ENCODE data around the gene CEP295NL.
"Not testable (repeated sequence)": the region's sequence is repeated elsewhere in the genome, so short reads cannot be mapped to it uniquely, and the experiment has no call there.

The CEP295NL gene, protein sequence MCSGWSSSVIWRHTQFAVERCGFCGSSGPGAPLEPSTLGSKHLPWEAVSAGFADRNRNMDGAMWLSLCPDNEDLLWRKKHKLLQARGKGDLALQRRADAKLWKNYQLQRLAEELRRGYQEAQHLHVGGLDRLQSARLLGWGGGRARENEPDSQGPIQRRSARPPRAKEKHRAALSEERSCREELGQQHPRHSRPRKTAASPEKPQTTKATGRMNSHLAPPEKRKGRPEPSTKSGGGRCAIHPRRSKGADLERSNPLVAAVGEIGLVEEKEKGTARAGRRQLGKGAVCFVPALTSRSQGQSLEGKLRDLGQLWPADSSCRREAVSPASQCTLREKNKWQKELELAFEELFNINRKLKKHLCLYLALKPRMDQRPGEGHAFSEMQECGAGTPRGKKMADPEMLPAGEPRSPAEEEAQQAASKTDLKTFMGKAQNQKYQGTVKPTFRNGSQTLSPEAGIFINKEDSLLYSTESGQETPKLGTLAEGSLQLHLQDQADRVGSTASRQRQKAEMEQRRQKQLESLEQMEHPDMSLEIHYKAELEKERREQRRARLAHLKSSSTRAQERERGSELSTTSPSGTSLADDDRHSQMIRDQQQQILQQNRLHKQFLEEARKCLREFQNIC

DNA sequence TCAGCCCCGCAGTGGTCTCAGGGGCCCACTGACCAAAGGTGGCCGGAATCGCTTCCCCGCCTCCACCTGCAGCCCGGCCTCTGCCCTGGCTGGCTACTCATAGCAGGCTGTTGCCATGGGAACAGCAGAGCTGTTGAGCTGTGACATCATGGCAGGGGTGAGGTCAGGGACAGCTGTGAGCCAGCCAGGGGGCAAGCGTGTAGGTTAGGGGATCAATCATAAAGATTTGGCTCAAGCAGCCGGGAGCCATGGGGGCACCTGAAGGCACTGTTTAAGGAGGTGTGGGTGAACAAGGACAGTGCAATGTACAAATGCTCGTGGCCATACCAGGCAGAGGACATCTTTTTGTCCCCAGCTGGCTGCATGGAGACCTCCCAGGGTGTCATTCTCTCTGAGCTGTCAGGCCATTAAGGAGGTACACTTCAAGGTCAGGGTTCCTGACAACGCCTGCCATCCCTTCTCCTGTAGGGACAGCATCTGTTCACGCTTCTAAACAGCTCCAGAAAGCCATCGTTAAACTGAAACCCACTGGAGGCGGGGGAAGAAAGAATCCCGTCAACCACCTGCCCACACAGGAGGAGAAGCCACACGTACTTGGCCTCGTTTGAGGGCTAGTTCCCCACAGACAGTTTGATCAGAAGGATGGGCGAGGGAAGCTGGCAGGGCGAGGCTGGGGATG lies at the start of gene CEP295NL:
Gene CEP295NL, minus strand, starts transcription at position 101 of the 679 bp plus-strand sequence. CDS start 1,373 bp downstream, outside the sequence.
- DNase-seq (ENCODE audit: low read depth, low spot score) = no peak

- DNase-seq (ENCODE audit: low read depth, low spot score) = no peak
Observed at GRCh38 chr17:78952706-78953105, 49.7 kb upstream of the CEP295NL start.

GRCh38 chr17:78951967-78952551 lies 49.1 kb upstream of the CEP295NL start:
- DNase-seq (ENCODE audit: low read depth, low spot score) = no peak

DNA sequence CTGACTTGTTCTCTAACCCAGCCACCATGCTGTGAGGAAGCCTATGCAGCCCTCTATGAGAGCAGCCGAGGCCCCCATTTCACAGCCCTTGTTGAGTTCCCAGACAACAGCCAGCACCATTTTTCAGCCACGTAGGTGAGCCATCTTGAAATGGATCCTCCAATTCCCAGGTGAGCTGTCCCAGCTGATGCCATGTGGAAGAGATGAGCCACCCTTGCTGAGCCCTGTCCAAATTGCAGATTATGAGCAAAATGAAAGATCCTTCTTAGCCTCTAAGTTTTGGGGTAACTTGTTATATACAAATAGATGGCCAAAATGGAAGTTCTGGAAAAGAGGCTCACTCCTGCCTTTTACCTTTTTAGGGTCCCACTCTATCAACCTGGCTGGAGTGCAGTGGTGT lies 47.9 kb upstream of the CEP295NL start:
- DNase-seq (ENCODE audit: low read depth, low spot score) = no peak

- no peak for DNase-seq (ENCODE audit: low read depth, low spot score)
Observed at GRCh38 chr17:78947235-78948149, 44.5 kb upstream of the CEP295NL start.

DNA sequence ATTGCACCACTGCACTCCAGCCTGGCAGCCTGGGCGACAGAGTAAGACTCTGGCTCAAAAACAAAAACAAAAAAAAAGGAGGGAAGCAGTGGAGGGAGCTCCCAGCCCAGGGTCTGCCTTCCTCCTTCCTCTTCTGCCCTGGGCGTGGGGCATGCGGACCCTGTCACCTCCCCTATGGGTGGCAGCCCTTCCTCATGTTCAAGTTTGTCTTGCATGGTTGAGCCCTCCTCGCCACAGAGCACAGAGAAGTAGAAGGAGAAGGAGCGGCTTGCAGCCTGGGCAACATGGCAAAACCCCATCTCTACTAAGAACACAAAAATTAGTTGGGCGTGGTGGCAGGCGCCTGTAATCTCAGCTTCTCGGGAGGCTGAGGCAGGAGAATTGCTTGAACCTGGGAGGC lies 43.6 kb upstream of the CEP295NL start:
- DNase-seq (ENCODE audit: low read depth, low spot score) = no peak

DNA sequence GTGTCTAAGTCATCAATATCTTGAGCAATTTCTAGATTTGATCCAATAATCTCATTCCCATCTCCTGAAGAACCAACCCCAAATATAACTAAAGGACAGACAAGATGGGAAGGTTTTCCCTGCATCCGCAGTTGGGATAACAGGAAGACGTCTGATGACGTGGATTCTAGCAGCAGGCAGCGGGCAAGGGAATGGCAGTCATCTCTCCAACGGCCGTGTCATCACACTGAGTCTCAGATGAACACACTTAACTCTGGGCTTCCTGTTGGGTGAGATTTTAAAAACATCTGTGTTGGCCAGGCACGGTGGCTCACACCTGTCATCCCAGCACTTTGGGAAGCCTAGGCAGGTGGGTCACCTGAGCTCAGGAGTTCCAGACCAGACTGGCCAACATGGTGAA lies 43.1 kb upstream of the CEP295NL start:
- no peak for DNase-seq (ENCODE audit: low read depth, low spot score)

GRCh38 chr17:78945455-78945854 lies 42.5 kb upstream of the CEP295NL start:
- DNase-seq (ENCODE audit: low read depth, low spot score) = not testable (repeated sequence)

DNA sequence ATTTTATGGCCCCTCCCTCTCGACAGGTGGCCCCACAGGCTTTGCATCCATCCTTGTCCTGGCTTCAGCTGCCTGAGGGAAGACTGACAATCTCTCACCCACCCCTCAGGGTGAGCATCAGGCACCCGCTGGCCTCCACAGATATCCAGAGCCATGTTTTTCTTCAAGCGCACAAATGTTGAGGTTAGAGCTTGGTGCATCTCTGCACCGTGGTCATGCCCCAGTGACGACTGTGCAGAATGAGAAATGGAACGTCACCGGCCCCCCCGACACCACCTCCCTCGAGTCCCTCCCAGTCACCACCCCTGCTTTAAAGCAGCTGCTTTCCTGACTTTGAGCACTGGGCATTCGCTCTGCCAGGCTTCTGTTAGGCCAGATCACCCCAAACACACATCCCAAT lies 42.0 kb upstream of the CEP295NL start:
- no peak for DNase-seq (ENCODE audit: low read depth, low spot score)

DNA sequence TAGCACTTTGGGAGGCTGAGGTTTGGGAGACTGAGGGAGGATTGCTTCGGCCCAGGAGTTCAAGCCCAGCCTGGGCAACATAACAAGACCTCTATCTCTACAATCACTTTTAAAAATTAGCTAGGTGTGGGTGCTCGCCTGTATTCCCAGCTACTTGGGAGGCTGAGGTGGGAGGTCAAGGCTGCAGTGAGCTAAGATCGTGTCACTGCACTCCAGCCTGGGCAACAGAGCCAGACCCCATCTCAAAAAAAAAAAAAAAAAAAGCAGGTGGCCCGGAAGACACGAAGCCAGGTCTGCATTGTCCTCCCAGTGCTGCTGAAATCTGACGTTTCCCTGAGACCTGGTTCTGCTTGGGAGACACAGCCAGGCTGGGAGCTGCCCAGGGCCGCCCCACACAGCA lies 41.0 kb upstream of the CEP295NL start:
- no peak for DNase-seq (ENCODE audit: low read depth, low spot score)

DNA sequence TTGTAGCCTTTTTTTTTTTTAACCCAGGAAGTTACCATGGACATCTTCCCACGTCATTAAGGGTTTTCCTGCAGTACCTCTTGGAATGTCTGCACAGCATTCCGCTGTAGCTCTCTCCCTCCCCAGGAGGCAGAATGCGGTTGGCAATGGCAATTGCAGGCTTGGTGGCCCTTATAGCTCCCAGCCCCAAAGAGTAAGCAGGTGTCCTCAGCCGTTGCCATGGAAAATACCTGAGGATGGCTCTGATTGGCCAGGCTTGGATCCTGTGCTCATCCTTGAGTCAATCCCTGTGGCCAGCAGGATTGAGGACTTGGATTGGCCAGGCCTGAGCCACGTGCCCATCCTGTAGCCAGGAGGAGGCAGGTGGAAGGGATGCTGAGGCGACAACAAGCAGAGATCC lies 37.7 kb upstream of the CEP295NL start:
- DNase-seq (ENCODE audit: low read depth, low spot score) = no peak

DNA sequence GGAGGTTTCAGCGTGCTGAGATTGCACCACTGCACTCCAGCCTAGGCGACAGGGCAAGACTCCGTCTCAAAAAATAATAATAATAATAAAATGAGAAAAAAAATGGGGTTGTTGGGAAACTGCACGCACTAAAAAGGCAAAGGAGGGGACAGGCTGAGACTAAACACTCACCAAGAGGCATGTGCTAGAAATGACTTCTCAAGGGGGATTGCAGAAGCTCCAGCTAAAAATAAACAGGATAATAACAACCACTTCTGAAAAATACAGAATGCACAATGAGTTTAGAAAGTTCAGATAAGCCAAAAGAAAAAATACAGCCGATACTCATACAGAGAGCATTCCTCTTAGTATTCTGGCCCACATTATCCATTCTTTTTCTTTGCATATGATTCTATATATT lies 37.3 kb upstream of the CEP295NL start:
- DNase-seq (ENCODE audit: low read depth, low spot score) = no peak

- no peak for DNase-seq (ENCODE audit: low read depth, low spot score)
Observed at GRCh38 chr17:78939615-78940014, 36.6 kb upstream of the CEP295NL start.

DNA sequence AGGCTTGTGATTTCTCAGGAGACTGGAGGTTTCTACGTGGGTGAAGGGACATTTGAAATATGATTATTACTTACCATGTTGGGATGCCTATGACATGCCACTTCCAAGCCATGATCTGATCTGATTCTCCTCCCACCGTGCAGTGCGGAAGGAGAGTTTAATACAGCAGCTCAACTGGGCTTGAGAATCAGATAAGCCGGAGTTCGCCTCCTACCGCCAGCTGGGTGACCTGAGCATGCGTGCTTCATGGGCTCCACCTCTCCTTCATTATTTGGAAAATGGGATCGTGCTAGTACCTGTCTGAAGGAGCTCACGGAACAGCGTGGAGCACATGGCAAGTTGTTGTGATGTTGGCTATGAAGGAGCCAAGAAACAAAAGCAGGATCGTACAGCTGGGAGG lies 34.6 kb upstream of the CEP295NL start:
- no peak for DNase-seq (ENCODE audit: low read depth, low spot score)

DNA sequence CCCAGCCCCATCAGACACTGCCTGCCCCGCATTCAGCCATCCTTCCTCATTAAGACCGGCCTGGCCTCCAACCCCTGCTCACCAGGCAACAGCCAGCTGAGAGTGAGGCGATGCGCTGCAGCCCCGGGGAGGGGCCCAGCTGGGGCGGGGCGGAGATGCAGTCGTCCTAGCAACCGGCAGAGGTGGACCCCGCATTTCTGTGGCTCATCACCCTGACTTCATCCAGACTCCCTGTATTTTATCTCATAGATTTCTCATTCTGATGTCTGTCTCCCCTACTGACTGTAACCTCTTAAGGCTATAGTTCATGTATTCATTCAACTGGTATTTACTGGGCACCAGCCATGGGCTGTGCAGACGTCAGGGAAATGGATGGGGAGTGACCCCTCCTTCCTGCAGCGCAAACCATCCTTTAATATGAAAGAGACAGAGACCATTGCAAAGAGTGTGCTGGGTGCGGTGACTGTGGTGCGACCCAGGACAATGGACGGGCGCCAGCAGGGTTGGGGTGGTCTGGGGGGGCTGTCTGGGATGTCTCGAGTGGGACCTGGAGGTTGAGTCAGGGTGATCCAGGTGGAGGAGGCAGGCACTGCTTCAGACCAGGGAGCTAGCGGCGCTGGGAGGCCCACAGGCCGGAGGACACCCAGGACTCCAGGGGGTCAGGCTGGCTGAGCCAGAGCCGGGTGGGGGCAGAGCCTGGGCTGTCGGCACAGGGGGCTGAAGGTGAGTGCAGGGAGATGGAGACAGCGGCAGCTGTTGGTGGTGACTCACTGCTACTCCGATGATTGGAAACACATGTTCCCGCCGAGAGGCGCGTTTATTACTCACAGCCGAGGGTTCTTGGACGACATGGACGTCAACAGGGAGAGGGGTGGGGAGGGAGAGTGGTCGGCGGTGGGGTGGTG lies 32.7 kb upstream of the CEP295NL start:
- DNase-seq (ENCODE audit: low read depth, low spot score) = no peak

GRCh38 chr17:78934681-78935418 lies 31.8 kb upstream of the CEP295NL start:
- no peak for DNase-seq (ENCODE audit: low read depth, low spot score)

GRCh38 chr17:78933959-78934568 lies 31.1 kb upstream of the CEP295NL start:
- no peak for DNase-seq (ENCODE audit: low read depth, low spot score)

DNA sequence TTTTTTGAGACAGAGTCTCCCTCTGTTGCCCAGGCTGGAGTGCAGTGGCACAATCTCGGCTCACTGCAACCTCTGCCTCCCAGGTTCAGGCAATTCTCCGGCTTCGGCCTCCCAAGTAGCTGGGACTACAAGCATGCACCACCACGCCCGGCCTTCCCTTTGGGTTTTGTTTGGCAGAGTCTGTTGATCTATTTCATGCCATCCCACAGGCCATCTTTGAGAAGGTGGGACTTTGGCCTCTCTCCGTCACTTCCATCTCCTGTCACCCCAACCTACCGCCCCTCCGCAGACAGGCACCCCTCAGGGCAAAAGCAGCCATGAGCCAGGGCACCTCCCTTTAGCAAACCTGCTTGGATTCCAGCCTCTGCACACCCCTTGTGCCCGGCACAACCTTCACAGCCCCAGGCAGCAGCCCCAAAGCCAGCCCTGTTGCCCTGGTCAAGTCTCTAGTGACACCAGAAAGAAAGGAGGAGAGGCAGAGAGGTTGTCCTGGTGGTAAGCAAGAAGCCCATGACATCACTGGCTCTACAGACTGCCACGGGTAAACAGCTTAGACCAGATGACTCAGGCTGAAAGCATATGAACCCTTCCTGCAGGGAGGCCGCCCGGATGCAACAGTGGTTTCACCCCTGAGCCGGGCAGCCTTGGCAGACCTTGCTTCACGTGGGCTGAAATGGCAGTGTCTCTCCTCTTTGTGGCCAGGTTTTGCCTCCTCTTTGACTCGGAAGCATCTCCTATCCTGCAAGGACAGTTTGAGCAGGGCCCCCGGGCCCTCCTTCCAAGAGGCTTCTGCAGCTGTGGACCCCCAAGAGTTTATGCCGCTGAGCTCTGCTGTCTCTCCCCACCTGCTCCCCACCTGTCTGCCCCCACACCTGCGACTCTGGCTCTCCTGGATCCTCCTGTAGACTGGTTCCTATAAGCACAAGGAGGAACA lies 30.3 kb upstream of the CEP295NL start:
- DNase-seq (ENCODE audit: low read depth, low spot score) = no peak

Measured in activated naive CD8-positive, alpha-beta T cell treated with anti-CD3 and anti-CD28 coated beads, Interleukin-2, amount 50 U/mL, for 16 hours (primary cell).